Trophoblast cell (in vitro differentiated cells and primary cell): ENCODE results near the gene GRK1.

Experiments
- DNase-seq, 2 donors: peaks; one replicate each; pipeline ENCODE4 v3.0.0-alpha.2; 2016
- H2AFZ ChIP-seq: 2 replicates; pipeline ENCODE4 v1.6.1; 2013; ENCODE audit warnings: low read length, moderate library complexity, mild to moderate bottlenecking; ENCODE audit not compliant: insufficient read depth, poor library complexity
- H2AK5ac ChIP-seq: 2 replicates; pipeline ENCODE4 v1.6.1; 2013; ENCODE audit warnings: mild to moderate bottlenecking, low read length
- H2BK120ac ChIP-seq: 2 replicates; pipeline ENCODE4 v1.6.1; 2013; ENCODE audit warnings: low read length, mild to moderate bottlenecking, moderate library complexity; ENCODE audit not compliant: insufficient read depth, poor library complexity
- H2BK12ac ChIP-seq: 2 replicates; pipeline ENCODE4 v1.6.1; 2013; ENCODE audit warnings: mild to moderate bottlenecking, low read length, moderate library complexity
- H2BK5ac ChIP-seq: 2 replicates; pipeline ENCODE4 v1.6.1; 2013; ENCODE audit warnings: low read length, low read depth, moderate library complexity, mild to moderate bottlenecking; ENCODE audit not compliant: poor library complexity
- H3K14ac ChIP-seq: 2 replicates; pipeline ENCODE4 v1.6.1; 2013; ENCODE audit warnings: mild to moderate bottlenecking, low read length
- H3K18ac ChIP-seq: 2 replicates; pipeline ENCODE4 v1.6.1; 2013; ENCODE audit warnings: mild to moderate bottlenecking, low read length
- H3K23ac ChIP-seq: 2 replicates; pipeline ENCODE4 v1.6.1; 2013; ENCODE audit warnings: low read length
- H3K27ac ChIP-seq: 2 replicates; pipeline ENCODE4 v1.5.1; 2013; ENCODE audit warnings: low read depth, mild to moderate bottlenecking, inconsistent platforms, low read length, moderate library complexity
- H3K27me3 ChIP-seq: 2 replicates; pipeline ENCODE4 v1.6.1; 2013; ENCODE audit warnings: inconsistent platforms, mild to moderate bottlenecking, low read length, moderate library complexity; ENCODE audit not compliant: insufficient read depth
- H3K36me3 ChIP-seq, 2 experiments: 1 replicate in 1 of 2; 2 replicates in 1 of 2; pipeline ENCODE4 v1.6.1; 2013; ENCODE audit warnings: low read length in 2 of 2, mild to moderate bottlenecking in 2 of 2, moderate library complexity in 1 of 2; ENCODE audit not compliant: insufficient read depth in 2 of 2, control insufficient read depth in 1 of 2
- H3K4ac ChIP-seq: 2 replicates; pipeline ENCODE4 v1.6.1; 2013; ENCODE audit warnings: low read depth, mild to moderate bottlenecking, low read length, moderate library complexity
- H3K4me1 ChIP-seq, 2 experiments: 1 replicate in 1 of 2; 2 replicates in 1 of 2; pipeline ENCODE4 v1.6.1; 2013; ENCODE audit warnings: low read length in 2 of 2, mild to moderate bottlenecking in 2 of 2, moderate library complexity in 1 of 2; ENCODE audit not compliant: insufficient read depth in 2 of 2, control insufficient read depth in 1 of 2
- H3K4me2 ChIP-seq: 2 replicates; pipeline ENCODE4 v1.6.1; 2013; ENCODE audit warnings: inconsistent platforms, mild to moderate bottlenecking, low read length, moderate library complexity
- H3K4me3 ChIP-seq: 2 replicates; pipeline ENCODE4 v1.5.1; 2013; ENCODE audit warnings: mild to moderate bottlenecking, low read depth, low read length, inconsistent platforms
- H3K79me1 ChIP-seq: one replicate; pipeline ENCODE4 v1.6.1; 2013; ENCODE audit warnings: low read length
- H3K79me2 ChIP-seq: 2 replicates; pipeline ENCODE4 v1.6.1; 2013; ENCODE audit warnings: low read length, mild to moderate bottlenecking; ENCODE audit not compliant: control insufficient read depth, insufficient read depth, poor library complexity
- H3K9ac ChIP-seq: 2 replicates; pipeline ENCODE4 v1.6.1; 2013; ENCODE audit warnings: mild to moderate bottlenecking, low read length
- H3K9me3 ChIP-seq: 2 replicates; pipeline ENCODE4 v1.6.1; 2013; ENCODE audit warnings: low read depth, mild to moderate bottlenecking, control low read depth, inconsistent platforms, low read length; ENCODE audit not compliant: insufficient read depth
- H4K12ac ChIP-seq: 2 replicates; pipeline ENCODE4 v1.6.1; 2013; ENCODE audit warnings: low read depth, mild to moderate bottlenecking, low read length, moderate library complexity
- H4K8ac ChIP-seq: 2 replicates; pipeline ENCODE4 v1.6.1; 2013; ENCODE audit warnings: low read depth, mild to moderate bottlenecking, low read length, moderate library complexity
- H4K91ac ChIP-seq: one replicate; pipeline ENCODE4 v1.6.1; 2013; ENCODE audit warnings: low read depth, mild to moderate bottlenecking, low read length, moderate library complexity
- WGBS: extraction: QIAGEN DNeasy Blood & Tissue Kit; methylation state at CpG from one replicate; pipeline ENCODE4 v1.1.7; 2013; ENCODE audit warnings: missing lambda C conversion rate; ENCODE audit not compliant: insufficient read length, insufficient coverage; ENCODE audit errors: extremely low coverage; 5-methylcytosine and 5-hydroxymethylcytosine counted together

The GRK1 gene

GRCh38 chr13:113657851-113658741 is 8.9 kb upstream of the GRK1 start, which contains the start of gene ATP4B:
ATP4B (minus strand) TSS chr13:113658198; CDS start chr13:113658144, 54 bp downstream.
- H4K12ac ChIP-seq = no peak within 1 kb of the TSS
- no peaks in the 10 kb centered on the region for H3K79me1 ChIP-seq
- H3K4ac ChIP-seq = no peak within 1 kb of the TSS
- no CpG with 5 or more reads among the region's 47 CpGs for WGBS
- no peak for DNase-seq
- no peak within 1 kb of the TSS for H4K91ac ChIP-seq
- H3K36me3 ChIP-seq = no peaks in the 10 kb centered on the region
- no peak within 1 kb of the TSS for H2AFZ ChIP-seq
- H3K4me3 ChIP-seq = no peak within 1 kb of the TSS
- H3K23ac ChIP-seq = no peak within 1 kb of the TSS
- no peak within 1 kb of the TSS for H2BK120ac ChIP-seq
- H3K79me2 ChIP-seq = no peaks in the 10 kb centered on the region
- no peak within 1 kb of the TSS for H2BK12ac ChIP-seq
- no peaks in the 10 kb centered on the region for H3K27me3 ChIP-seq
- H3K9me3 ChIP-seq = no peaks in the 10 kb centered on the region
- no peak within 1 kb of the TSS for H3K18ac ChIP-seq
- H3K27ac ChIP-seq = no peak within 1 kb of the TSS
- no peaks in the 10 kb centered on the region for H3K4me1 ChIP-seq
- H3K14ac ChIP-seq = no peak within 1 kb of the TSS
- H3K9ac ChIP-seq = no peak within 1 kb of the TSS
- H3K4me2 ChIP-seq = no peak within 1 kb of the TSS
- H2BK5ac ChIP-seq = no peak within 1 kb of the TSS
- H4K8ac ChIP-seq = no peak within 1 kb of the TSS
- no peak within 1 kb of the TSS for H2AK5ac ChIP-seq

GRCh38 chr13:113658836-113659235 is 8.2 kb upstream of the GRK1 start:
- no peak overlapping the region for H4K8ac ChIP-seq
- H3K18ac ChIP-seq = no peak overlapping the region
- H3K27me3 ChIP-seq = no peaks in the 10 kb centered on the region
- H3K36me3 ChIP-seq = no peaks in the 10 kb centered on the region
- no peaks in the 10 kb centered on the region for H3K9me3 ChIP-seq
- no peak overlapping the region for H2AK5ac ChIP-seq
- no peak overlapping the region for H2BK12ac ChIP-seq
- WGBS = no CpG with 5 or more reads among the region's 14 CpGs
- no peak overlapping the region for H3K23ac ChIP-seq
- H3K79me2 ChIP-seq = no peaks in the 10 kb centered on the region
- H2AFZ ChIP-seq = no peak overlapping the region
- no peak overlapping the region for H3K14ac ChIP-seq
- H4K12ac ChIP-seq = no peak overlapping the region
- H3K9ac ChIP-seq = no peak overlapping the region
- H3K4ac ChIP-seq = no peak overlapping the region
- no peak overlapping the region for H3K4me2 ChIP-seq
- no peaks in the 10 kb centered on the region for H3K4me1 ChIP-seq
- no peak overlapping the region for H2BK5ac ChIP-seq
- no peak overlapping the region for H3K4me3 ChIP-seq
- H4K91ac ChIP-seq = no peak overlapping the region
- H3K27ac ChIP-seq = no peak overlapping the region
- no peak overlapping the region for H2BK120ac ChIP-seq
- H3K79me1 ChIP-seq = no peaks in the 10 kb centered on the region
- DNase-seq = no peak

- no peak overlapping the region for H3K4me2 ChIP-seq
- no peaks in the 10 kb centered on the region for H3K9me3 ChIP-seq
- H2BK12ac ChIP-seq = no peak overlapping the region
- no peaks in the 10 kb centered on the region for H3K4me1 ChIP-seq
- no peak overlapping the region for H4K12ac ChIP-seq
- no peak for DNase-seq
- H3K18ac ChIP-seq = no peak overlapping the region
- no peak overlapping the region for H3K4me3 ChIP-seq
- no peak overlapping the region for H4K91ac ChIP-seq
- no peak overlapping the region for H3K4ac ChIP-seq
- H2AK5ac ChIP-seq = no peak overlapping the region
- no peak overlapping the region for H3K27ac ChIP-seq
- no CpG with 5 or more reads among the region's 8 CpGs for WGBS
- H3K79me1 ChIP-seq = no peaks in the 10 kb centered on the region
- H3K9ac ChIP-seq = no peak overlapping the region
- no peak overlapping the region for H2BK120ac ChIP-seq
- no peak overlapping the region for H2AFZ ChIP-seq
- H3K79me2 ChIP-seq = no peaks in the 10 kb centered on the region
- H2BK5ac ChIP-seq = no peak overlapping the region
- no peaks in the 10 kb centered on the region for H3K27me3 ChIP-seq
- no peak overlapping the region for H3K23ac ChIP-seq
- no peaks in the 10 kb centered on the region for H3K36me3 ChIP-seq
- no peak overlapping the region for H3K14ac ChIP-seq
- no peak overlapping the region for H4K8ac ChIP-seq
Measured at GRCh38 chr13:113659337-113659736, 7.7 kb upstream of the GRK1 start.

GRCh38 chr13:113660066-113660465 is 7.0 kb upstream of the GRK1 start:
- Histone ChIP-seq H3K23ac (no peak overlapping the region), H4K8ac (no peak overlapping the region), H4K12ac (no peak overlapping the region), H3K18ac (no peak overlapping the region), H2BK120ac (no peak overlapping the region), H3K27me3 (no peaks in the 10 kb centered on the region), H3K4me3 (no peak overlapping the region), H3K4me1 (no peaks in the 10 kb centered on the region), H3K79me2 (no peaks in the 10 kb centered on the region), H3K36me3 (no peaks in the 10 kb centered on the region), H4K91ac (no peak overlapping the region), H3K27ac (no peak overlapping the region), H2AK5ac (no peak overlapping the region), H3K79me1 (no peaks in the 10 kb centered on the region), H3K4me2 (no peak overlapping the region), H3K9me3 (no peaks in the 10 kb centered on the region), H2BK5ac (no peak overlapping the region), H3K14ac (no peak overlapping the region), H3K9ac (no peak overlapping the region), H2AFZ (no peak overlapping the region), H3K4ac (no peak overlapping the region), H2BK12ac (no peak overlapping the region)
- WGBS = no CpG with 5 or more reads among the region's 3 CpGs
- DNase-seq = no peak
